NCI-H345 treated with DMSO at 0.1 percent for 48 hours (cell line): ENCODE measurements around the gene DIS3L2.

Experiments
- DNase-seq: peaks from one replicate; lab custom pipeline; 2025; ENCODE audit not compliant: unreplicated experiment; lab: John Stamatoyannopoulos, UW

Gene DIS3L2

GRCh38 chr2:232219496-232219870 is 258.0 kb downstream of the DIS3L2 start:
- DNase-seq, result no peak

- DNase-seq, result no peak
Measured at GRCh38 chr2:232219932-232220331, 258.4 kb downstream of the DIS3L2 start.

GRCh38 chr2:232225429-232225828 is 263.9 kb downstream of the DIS3L2 start:
- no peak for DNase-seq

- no peak for DNase-seq
Measured at GRCh38 chr2:232225895-232226294, 264.4 kb downstream of the DIS3L2 start.

GRCh38 chr2:232228332-232228731 is 266.8 kb downstream of the DIS3L2 start:
- no peak for DNase-seq

- DNase-seq, result no peak
Measured at GRCh38 chr2:232228971-232229894, 267.7 kb downstream of the DIS3L2 start.

GRCh38 chr2:232229911-232230310 is 268.4 kb downstream of the DIS3L2 start:
- no peak for DNase-seq

- no peak for DNase-seq
Measured at GRCh38 chr2:232230560-232230959, 269.0 kb downstream of the DIS3L2 start.

GRCh38 chr2:232231554-232231953 is 270.0 kb downstream of the DIS3L2 start:
- DNase-seq, result no peak

GRCh38 chr2:232232915-232233314 is 271.4 kb downstream of the DIS3L2 start:
- no peak for DNase-seq

- no peak for DNase-seq
Measured at GRCh38 chr2:232234922-232235615, 273.6 kb downstream of the DIS3L2 start.

- no peak for DNase-seq
Measured at GRCh38 chr2:232235716-232236115, 274.2 kb downstream of the DIS3L2 start.

GRCh38 chr2:232236200-232236599 is 274.7 kb downstream of the DIS3L2 start:
- no peak for DNase-seq

- no peak for DNase-seq
Measured at GRCh38 chr2:232237464-232237863, 276.0 kb downstream of the DIS3L2 start.

- DNase-seq, result no peak
Measured at GRCh38 chr2:232238108-232238507, 276.6 kb downstream of the DIS3L2 start.

- no peak for DNase-seq
Measured at GRCh38 chr2:232238596-232238995, 277.1 kb downstream of the DIS3L2 start.

- no peak for DNase-seq
Measured at GRCh38 chr2:232239951-232240681, 278.6 kb downstream of the DIS3L2 start.

- DNase-seq, result no peak
Measured at GRCh38 chr2:232240906-232241305, 279.4 kb downstream of the DIS3L2 start.

- no peak for DNase-seq
Measured at GRCh38 chr2:232242316-232242715, 280.8 kb downstream of the DIS3L2 start.

GRCh38 chr2:232245111-232245510 is 283.6 kb downstream of the DIS3L2 start:
- no peak for DNase-seq

GRCh38 chr2:232246245-232246644 is 284.7 kb downstream of the DIS3L2 start:
- DNase-seq, result no peak

- DNase-seq, result no peak
Measured at GRCh38 chr2:232249096-232249495, 287.6 kb downstream of the DIS3L2 start.
